PC-9 (cell line): Measurements from ENCODE around the gene SNRPD2.
"Not testable (repeated sequence)": the region's sequence is repeated elsewhere in the genome, so short reads cannot be mapped to it uniquely, and the experiment has no call there.

Source experiments
- EZH2 ChIP-seq: fragments of 200-600 bp; sonication (generic); IDR thresholded peaks from 2 replicates; pipeline ENCODE4 v1.8.0; 2017; ENCODE audit warnings: antibody characterized with exemption, low read depth
- TF ChIP-seq, protein P1 (sequence below): fragments of 200-600 bp; sonication (generic); conservative IDR thresholded peaks from 2 replicates; pipeline ENCODE4 v1.6.1; 2017; ENCODE audit warnings: mixed run types, antibody characterized with exemption, mild to moderate bottlenecking, moderate library complexity

DNA sequence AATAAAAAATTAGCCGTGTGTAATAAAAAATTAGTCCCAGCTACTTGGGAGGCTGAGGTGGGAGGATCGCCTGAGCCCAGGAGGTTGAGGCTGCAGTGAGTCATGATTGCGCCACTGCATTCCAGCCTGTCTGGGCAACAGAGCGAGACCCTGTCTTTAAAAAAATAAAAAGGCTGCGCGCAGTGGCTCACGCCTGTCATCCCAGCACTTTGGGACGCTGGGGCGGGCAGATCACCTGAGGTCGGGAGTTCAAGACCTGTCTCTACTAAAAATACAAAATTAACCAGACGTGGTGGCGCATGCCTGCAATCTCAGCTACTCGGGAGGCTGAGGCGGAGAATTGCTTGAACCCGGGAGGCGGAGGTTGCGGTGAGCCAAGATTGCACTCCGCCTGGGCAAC is 36.9 kb upstream of the SNRPD2 start:
- TF ChIP-seq, protein P1, sequence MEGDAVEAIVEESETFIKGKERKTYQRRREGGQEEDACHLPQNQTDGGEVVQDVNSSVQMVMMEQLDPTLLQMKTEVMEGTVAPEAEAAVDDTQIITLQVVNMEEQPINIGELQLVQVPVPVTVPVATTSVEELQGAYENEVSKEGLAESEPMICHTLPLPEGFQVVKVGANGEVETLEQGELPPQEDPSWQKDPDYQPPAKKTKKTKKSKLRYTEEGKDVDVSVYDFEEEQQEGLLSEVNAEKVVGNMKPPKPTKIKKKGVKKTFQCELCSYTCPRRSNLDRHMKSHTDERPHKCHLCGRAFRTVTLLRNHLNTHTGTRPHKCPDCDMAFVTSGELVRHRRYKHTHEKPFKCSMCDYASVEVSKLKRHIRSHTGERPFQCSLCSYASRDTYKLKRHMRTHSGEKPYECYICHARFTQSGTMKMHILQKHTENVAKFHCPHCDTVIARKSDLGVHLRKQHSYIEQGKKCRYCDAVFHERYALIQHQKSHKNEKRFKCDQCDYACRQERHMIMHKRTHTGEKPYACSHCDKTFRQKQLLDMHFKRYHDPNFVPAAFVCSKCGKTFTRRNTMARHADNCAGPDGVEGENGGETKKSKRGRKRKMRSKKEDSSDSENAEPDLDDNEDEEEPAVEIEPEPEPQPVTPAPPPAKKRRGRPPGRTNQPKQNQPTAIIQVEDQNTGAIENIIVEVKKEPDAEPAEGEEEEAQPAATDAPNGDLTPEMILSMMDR = not testable (repeated sequence)
- not testable (repeated sequence) for TF ChIP-seq EZH2
